GM18519 (cell line): ENCODE measurements around the gene CEP20.

ENCODE experiments used
- ATAC-seq: cut with Tn5 transposase; IDR thresholded peaks from one replicate; pipeline ENCODE4 v1.9.1; 2021; ENCODE audit warnings: mild to moderate bottlenecking, moderate library complexity; ENCODE audit not compliant: unreplicated experiment, low FRiP score

CEP20 gene

GRCh38 chr16:15899538-15900100 lies 11.2 kb upstream of the CEP20 start:
- no peak for ATAC-seq

- ATAC-seq: no peak
Observed at GRCh38 chr16:15898654-15899053, 10.3 kb upstream of the CEP20 start.

- ATAC-seq: no peak
Observed at GRCh38 chr16:15897834-15898254, 9.4 kb upstream of the CEP20 start.

- no peak for ATAC-seq
Observed at GRCh38 chr16:15897121-15897780, 8.8 kb upstream of the CEP20 start.

GRCh38 chr16:15894571-15895374 lies 6.4 kb upstream of the CEP20 start:
- ATAC-seq: no peak

GRCh38 chr16:15891508-15891907 lies 3.1 kb upstream of the CEP20 start:
- ATAC-seq: no peak

GRCh38 chr16:15887283-15887682 lies 1.1 kb downstream of the CEP20 start:
- no peak for ATAC-seq

GRCh38 chr16:15886078-15886477 lies 2.3 kb downstream of the CEP20 start:
- no peak for ATAC-seq

GRCh38 chr16:15885560-15886001 lies 2.8 kb downstream of the CEP20 start:
- no peak for ATAC-seq

- ATAC-seq: no peak
Observed at GRCh38 chr16:15882563-15882962, 5.8 kb downstream of the CEP20 start.

- no peak for ATAC-seq
Observed at GRCh38 chr16:15881794-15882379, 6.5 kb downstream of the CEP20 start.

GRCh38 chr16:15880434-15881308 lies 7.7 kb downstream of the CEP20 start:
- ATAC-seq: no peak

GRCh38 chr16:15879255-15879811 lies 9.1 kb downstream of the CEP20 start:
- ATAC-seq: no peak

- ATAC-seq: no peak
Observed at GRCh38 chr16:15876503-15876902, 11.9 kb downstream of the CEP20 start.

- no peak for ATAC-seq
Observed at GRCh38 chr16:15874745-15875314, 13.6 kb downstream of the CEP20 start.

GRCh38 chr16:15873737-15874136 lies 14.7 kb downstream of the CEP20 start:
- ATAC-seq: no peak

GRCh38 chr16:15873301-15873700 lies 15.1 kb downstream of the CEP20 start:
- no peak for ATAC-seq

GRCh38 chr16:15870011-15870410 lies 18.4 kb downstream of the CEP20 start:
- no peak for ATAC-seq

- ATAC-seq: no peak
Observed at GRCh38 chr16:15866451-15866850, 22.0 kb downstream of the CEP20 start.

- ATAC-seq: no peak
Observed at GRCh38 chr16:15865742-15866141, 22.7 kb downstream of the CEP20 start.
